ENCODE data around the gene LAMC1. TPM values are rescaled to one million over a fixed set of nuclear protein-coding genes. Genes with fewer than 3 reads are reported as not detected.
"Not testable (repeated sequence)": the region's sequence is repeated elsewhere in the genome, so short reads cannot be mapped to it uniquely, and the experiment has no call there.

Gene LAMC1
- total RNA-seq, 4 donors from 2014 or later, result 26.3 to 275 (median 60.0) TPM

- Histone ChIP-seq H3K27me3 (no peaks in the 10 kb centered on the region), H3K36me3 (no peaks in the 10 kb centered on the region), H3K4me1 (peaks cover 0 to 47% (median 30%) of the 10 kb centered on the region in 3 donors), H3K4me3 (no peak overlapping the region), H3K9me3 (no peaks in the 10 kb centered on the region), H3K27ac (no peak overlapping the region)
- no peak for DNase-seq
- TF ChIP-seq CTCF (IDR thresholded peaks at IDR 0.05) (no peak), POLR2A (IDR thresholded peaks at IDR 0.05) (no peak)
- intact Hi-C loops (cut with DNase I), result no loop called here
- 69 to 70% methylated on average over 1 of the region's 1 CpG for WGBS, 2 donors
Measured at GRCh38 chr1:183063349-183063748, 40.1 kb downstream of the LAMC1 start.

DNA sequence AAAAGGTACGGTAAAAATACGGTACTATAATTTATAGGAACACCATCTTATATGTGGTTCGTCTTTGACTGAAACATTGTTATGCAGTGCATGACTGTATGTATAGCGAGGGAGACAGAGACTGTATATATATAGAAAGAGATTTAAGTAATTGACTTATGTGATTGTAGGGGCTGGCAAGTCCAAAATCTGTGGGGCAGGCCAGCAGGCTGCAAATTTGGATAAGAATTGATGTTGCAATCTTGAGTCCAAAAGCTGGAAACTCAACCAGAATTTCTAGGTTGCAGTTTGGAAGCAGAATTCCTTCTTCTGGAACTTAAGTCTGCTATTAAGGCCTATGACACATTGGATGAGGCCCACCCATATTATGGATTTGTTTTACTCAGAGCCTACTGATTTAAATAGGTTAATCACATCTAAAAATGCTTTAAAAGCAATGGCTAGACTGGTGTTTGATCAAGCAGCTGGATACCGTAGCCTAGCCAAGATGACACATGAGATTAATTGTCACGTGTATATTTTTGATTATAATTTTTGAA is 42.0 kb downstream of the LAMC1 start:
- WGBS, 2 donors, result 90 to 92% methylated on average over 6 of the region's 6 CpGs
- intact Hi-C loops (cut with DNase I), result no loop called here
- Histone ChIP-seq H3K27ac (no peak overlapping the region), H3K4me3 (no peak overlapping the region), H3K4me1 (peaks cover 3 to 47% (median 20%) of the 10 kb centered on the region in 3 donors), H3K27me3 (no peaks in the 10 kb centered on the region), H3K36me3 (no peaks in the 10 kb centered on the region), H3K9me3 (no peaks in the 10 kb centered on the region)
- no peak for DNase-seq
- TF ChIP-seq CTCF (IDR thresholded peaks at IDR 0.05) (no peak), POLR2A (IDR thresholded peaks at IDR 0.05) (no peak)

DNA sequence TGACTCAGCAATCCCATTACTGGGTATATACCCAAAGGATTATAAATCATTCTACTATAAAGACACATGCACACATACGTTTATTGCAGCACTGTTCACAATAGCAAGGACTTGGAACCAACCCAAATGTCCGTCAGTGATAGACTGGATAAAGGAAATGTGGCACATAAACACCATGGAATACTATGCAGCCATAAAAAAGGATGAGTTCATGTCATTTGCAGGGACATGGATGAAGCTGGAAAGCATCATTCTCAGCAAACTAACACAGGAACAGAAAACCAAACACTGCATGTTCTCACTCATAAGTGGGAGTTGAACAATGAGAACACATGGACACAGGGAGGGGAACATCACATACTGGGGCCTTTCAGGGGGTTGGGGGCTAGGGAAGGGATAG is 43.2 kb downstream of the LAMC1 start:
- H3K9me3 ChIP-seq; H3K4me3 ChIP-seq; H3K27me3 ChIP-seq; H3K27ac ChIP-seq; DNase-seq; H3K36me3 ChIP-seq; intact Hi-C loops (cut with DNase I): not testable (repeated sequence)
- peaks cover 4 to 48% (median 16%) of the 10 kb centered on the region in 3 donors for H3K4me1 ChIP-seq
- 45 to 66% methylated on average over 2 of the region's 2 CpGs for WGBS, 2 donors

GRCh38 chr1:183069562-183070216 is 46.5 kb downstream of the LAMC1 start:
- Histone ChIP-seq H3K27me3 (no peaks in the 10 kb centered on the region), H3K36me3 (no peaks in the 10 kb centered on the region), H3K4me1 (peaks cover 7 to 59% (median 30%) of the 10 kb centered on the region in 3 donors), H3K27ac (no peak overlapping the region), H3K4me3 (no peak overlapping the region), H3K9me3 (no peaks in the 10 kb centered on the region)
- intact Hi-C loops (cut with DNase I), result no loop called here
- DNase-seq, result no peak
- TF ChIP-seq CTCF (IDR thresholded peaks at IDR 0.05) (no peak), POLR2A (IDR thresholded peaks at IDR 0.05) (no peak)
- 46 to 64% methylated on average over 4 of the region's 4 CpGs for whole genome bisulfite sequencing, 2 donors

DNA sequence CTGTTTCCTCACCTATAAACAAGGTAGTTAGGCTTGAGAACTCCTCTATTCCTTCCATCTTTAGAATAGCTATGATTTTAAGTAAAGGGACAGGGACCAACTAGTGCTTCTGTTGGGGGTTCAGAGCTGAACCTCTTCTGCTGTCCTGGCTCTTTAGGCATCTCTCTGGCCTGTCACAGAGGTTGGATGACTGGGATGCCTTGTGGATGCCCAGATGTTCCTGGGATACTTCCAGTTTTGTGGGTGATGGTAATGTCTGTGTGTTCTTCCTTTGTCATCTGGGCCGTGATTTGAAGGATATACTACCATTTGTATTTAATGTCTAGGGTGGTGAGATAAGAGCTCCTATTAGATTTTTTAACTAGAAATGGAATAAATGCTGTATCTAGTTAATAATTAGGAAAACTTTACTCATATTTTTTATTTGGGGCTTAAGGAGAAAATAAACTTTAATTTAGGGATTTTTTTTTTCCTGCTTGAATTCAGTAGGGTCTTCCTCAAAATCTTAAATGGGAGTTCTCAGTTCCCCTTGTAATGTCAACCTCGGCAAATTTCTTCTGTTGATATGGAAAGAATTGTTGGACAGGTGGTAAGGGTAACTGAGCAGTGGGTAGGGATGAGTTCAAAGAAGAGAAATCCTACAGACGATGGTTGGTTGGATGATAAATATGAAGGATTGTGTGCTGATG is 47.2 kb downstream of the LAMC1 start:
- H3K36me3 ChIP-seq, result no peaks in the 10 kb centered on the region

More for the DNA sequence above, 47.2 kb downstream of the LAMC1 start:
- H3K4me1 ChIP-seq, result peaks cover 7 to 63% (median 30%) of the 10 kb centered on the region in 3 donors
- H3K27ac ChIP-seq, result no peak overlapping the region
- intact Hi-C loops (cut with DNase I), result no loop called here
- no peak for DNase-seq
- H3K9me3 ChIP-seq, result no peaks in the 10 kb centered on the region
- TF ChIP-seq CTCF (IDR thresholded peaks at IDR 0.05) (no peak), POLR2A (IDR thresholded peaks at IDR 0.05) (no peak)
- no peaks in the 10 kb centered on the region for H3K27me3 ChIP-seq
- H3K4me3 ChIP-seq, result no peak overlapping the region
- 69 to 84% methylated on average over 3 of the region's 3 CpGs for WGBS, 2 donors
